Lower leg skin (tissue), 4 donors: ENCODE results near the gene TSPAN6. TPM values are rescaled to one million over a fixed set of nuclear protein-coding genes. Genes with fewer than 3 reads are reported as not detected.

Source experiments
- DNase-seq, 2 donors: peaks; one replicate each; pipeline ENCODE4 v3.0.0-alpha.2; 2019; ENCODE audit warnings: low spot score in 2 of 2
- H3K4me3 ChIP-seq: fragments of 200-600 bp; sonication (generic); 2 replicates; pipeline ENCODE4 v1.5.1; 2017; ENCODE audit warnings: mild to moderate bottlenecking, low read depth; ENCODE audit not compliant: poor library complexity, severe bottlenecking
- POLR2A ChIP-seq, 2 donors: fragments of 450-650 bp; IDR thresholded peaks; one replicate each; pipeline ENCODE4 v1.6.1; 2016 to 2017; ENCODE audit warnings: antibody characterized with exemption in 2 of 2, mild to moderate bottlenecking in 1 of 2, moderate library complexity in 1 of 2
- WGBS, 2 donors: methylation state at CpG; one replicate each; pipeline ENCODE4 v1.1.5; 2018; 5-methylcytosine and 5-hydroxymethylcytosine counted together
- intact Hi-C: fragments of 100-400 bp; cut with DNase I; formaldehyde crosslinking; loops from one replicate; pipeline ENCODE4 v1.15.0; 2023; ENCODE audit warnings: low total_unique reads
- total RNA-seq, 4 donors: library from RNA; depleted of rRNA; stranded (reverse); fragments of >200 nt; gene quantifications; one replicate each; pipeline ENCODE4 v1.1.0, GENCODE V29; 2016
- TF ChIP-seq, protein P1 (sequence below), 3 donors: fragments of 450-650 bp; IDR thresholded peaks; one replicate each; pipeline ENCODE4 v1.5.1; 2016; ENCODE audit warnings: antibody characterized with exemption in 3 of 3, mild to moderate bottlenecking in 3 of 3, moderate library complexity in 2 of 3

The TSPAN6 gene
- total RNA-seq, 4 donors from 2014 or later: 8.2 to 20.1 (median 15.9) TPM

- H3K4me3 ChIP-seq: no peak overlapping the region
- intact Hi-C loops: no loop called here
- WGBS, 2 donors: 100% methylated on average over 1 of the region's 1 CpG
- DNase-seq: no peak
- TF ChIP-seq, protein P1, sequence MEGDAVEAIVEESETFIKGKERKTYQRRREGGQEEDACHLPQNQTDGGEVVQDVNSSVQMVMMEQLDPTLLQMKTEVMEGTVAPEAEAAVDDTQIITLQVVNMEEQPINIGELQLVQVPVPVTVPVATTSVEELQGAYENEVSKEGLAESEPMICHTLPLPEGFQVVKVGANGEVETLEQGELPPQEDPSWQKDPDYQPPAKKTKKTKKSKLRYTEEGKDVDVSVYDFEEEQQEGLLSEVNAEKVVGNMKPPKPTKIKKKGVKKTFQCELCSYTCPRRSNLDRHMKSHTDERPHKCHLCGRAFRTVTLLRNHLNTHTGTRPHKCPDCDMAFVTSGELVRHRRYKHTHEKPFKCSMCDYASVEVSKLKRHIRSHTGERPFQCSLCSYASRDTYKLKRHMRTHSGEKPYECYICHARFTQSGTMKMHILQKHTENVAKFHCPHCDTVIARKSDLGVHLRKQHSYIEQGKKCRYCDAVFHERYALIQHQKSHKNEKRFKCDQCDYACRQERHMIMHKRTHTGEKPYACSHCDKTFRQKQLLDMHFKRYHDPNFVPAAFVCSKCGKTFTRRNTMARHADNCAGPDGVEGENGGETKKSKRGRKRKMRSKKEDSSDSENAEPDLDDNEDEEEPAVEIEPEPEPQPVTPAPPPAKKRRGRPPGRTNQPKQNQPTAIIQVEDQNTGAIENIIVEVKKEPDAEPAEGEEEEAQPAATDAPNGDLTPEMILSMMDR (IDR thresholded peaks at IDR 0.05): no peak
- no peak for TF ChIP-seq POLR2A (IDR thresholded peaks at IDR 0.05)
These were observed 14.2 kb upstream of the TSPAN6 start for GRCh38 chrX:100650841-100651240.

GRCh38 chrX:100649550-100650356 lies 13.1 kb upstream of the TSPAN6 start:
- WGBS, 2 donors: 53 to 62% methylated on average over 11 to 12 of the region's 12 CpGs
- intact Hi-C loops: no loop called here
- no peak overlapping the region for H3K4me3 ChIP-seq
- peak; percentile 58 to 92 for DNase-seq
- no peak for TF ChIP-seq POLR2A (IDR thresholded peaks at IDR 0.05)
- TF ChIP-seq, protein P1 (IDR thresholded peaks at IDR 0.05): no peak

DNA sequence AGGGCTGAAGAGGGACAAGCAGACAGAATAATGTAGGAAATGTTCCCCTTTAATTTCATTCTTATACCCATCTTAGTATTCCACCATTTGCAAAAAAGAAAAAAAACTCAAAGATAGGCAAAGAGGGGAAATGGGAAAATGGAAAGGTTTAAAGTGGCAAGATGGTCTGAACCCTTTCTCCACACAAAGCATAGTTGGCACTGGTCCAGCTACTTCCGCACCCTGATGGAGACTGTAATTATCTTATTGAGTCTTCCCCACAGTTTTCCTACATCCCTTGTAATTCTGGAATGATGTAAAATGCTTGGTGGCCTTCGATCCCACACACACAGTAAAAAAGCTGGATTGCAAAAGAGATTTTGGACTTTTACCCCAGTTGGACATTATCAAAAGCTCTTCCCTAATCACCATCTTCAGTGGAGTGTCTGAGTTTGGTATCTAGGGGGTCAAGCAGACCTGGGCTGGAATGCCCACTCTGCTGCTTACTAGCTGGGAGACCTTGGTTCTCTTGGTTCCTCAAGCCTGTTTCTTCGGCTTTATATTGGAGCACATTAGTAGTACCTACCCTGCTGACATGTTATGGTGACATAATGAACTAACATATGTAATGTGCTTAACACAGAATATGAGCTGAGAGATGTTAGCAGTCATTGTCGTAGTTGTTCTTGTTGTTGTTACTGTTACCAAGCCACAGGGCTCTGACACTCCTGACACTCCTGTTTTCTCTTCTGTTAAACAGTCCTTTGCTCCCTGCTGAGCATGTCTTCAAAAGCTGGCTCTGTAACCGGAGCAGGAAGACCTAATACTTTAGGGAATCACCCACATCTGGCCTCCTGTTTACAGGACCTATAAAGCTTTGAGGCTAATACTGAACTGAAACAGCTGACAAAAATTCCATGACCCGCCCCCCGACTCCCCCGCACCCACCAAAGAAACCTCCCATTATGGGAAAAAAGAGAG lies 12.1 kb upstream of the TSPAN6 start:
- intact Hi-C loops: no loop called here
- TF ChIP-seq, protein P1 (IDR thresholded peaks at IDR 0.05): no peak
- no peak for TF ChIP-seq POLR2A (IDR thresholded peaks at IDR 0.05)
- 35 to 53% methylated on average over 8 of the region's 8 CpGs for WGBS, 2 donors

DNA sequence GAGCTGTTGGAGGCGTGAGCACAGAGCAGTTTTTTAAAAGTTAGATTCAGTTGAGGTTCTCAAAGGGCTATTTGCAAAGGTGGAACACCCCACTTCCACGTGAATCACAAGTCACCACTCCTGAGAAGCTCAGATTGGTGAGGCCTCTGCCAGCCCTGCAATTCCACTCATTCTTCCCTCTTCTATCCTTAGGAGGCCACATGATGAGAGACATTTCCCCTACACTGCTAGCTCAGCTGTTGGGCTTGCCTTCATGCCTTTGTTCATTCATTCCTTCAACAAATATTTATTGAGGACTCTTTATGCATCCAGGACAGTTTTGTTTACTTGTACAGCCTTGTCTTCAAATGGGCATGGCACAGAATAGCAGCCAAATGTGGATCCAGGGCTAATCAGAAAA lies 11.1 kb upstream of the TSPAN6 start:
- TF ChIP-seq POLR2A (IDR thresholded peaks at IDR 0.05): no peak
- TF ChIP-seq, protein P1 (IDR thresholded peaks at IDR 0.05): no peak
- H3K4me3 ChIP-seq: no peak overlapping the region
- intact Hi-C loops: no loop called here
- no peak for DNase-seq
- whole genome bisulfite sequencing, 2 donors: 69 to 93% methylated on average over 2 of the region's 2 CpGs

More for the DNA sequence above, 12.1 kb upstream of the TSPAN6 start:
- no peak for DNase-seq
- no peak overlapping the region for H3K4me3 ChIP-seq

DNA sequence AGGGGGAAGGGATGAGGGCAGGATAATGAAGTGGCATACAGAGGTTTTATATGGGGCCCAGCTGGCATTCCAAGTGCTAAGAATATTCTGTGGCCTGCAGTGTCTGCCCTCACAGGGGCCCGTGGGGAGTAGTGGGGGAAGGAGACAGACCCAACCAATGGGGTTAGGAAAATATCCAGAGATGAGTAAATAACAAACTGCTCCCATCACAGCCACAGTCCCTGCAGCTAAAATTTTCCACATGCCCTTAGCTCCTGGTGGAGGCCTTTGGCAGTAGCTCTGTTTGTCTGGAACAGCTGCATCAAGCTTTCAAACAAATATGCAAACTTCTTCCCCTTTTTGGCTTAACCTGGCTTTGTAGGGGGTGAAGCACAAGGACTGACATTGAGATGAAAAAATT lies 10.5 kb upstream of the TSPAN6 start:
- TF ChIP-seq POLR2A (IDR thresholded peaks at IDR 0.05): no peak
- 12 to 78% methylated on average over 1 of the region's 1 CpG for WGBS, 2 donors
- no peak for DNase-seq
- no peak overlapping the region for H3K4me3 ChIP-seq
- intact Hi-C loops: no loop called here

GRCh38 chrX:100645106-100645505 lies 8.5 kb upstream of the TSPAN6 start:
- TF ChIP-seq, protein P1 (IDR thresholded peaks at IDR 0.05): no peak
- TF ChIP-seq POLR2A (IDR thresholded peaks at IDR 0.05): no peak
- no peak for DNase-seq
- intact Hi-C loops: no loop called here
- 52 to 80% methylated on average over 4 of the region's 4 CpGs for WGBS, 2 donors
- H3K4me3 ChIP-seq: no peak overlapping the region
